ENCODE measurements around the gene CENPF. TPM values are rescaled to one million over a fixed set of nuclear protein-coding genes. Genes with fewer than 3 reads are reported as not detected.

The CENPF gene
- total and polyA plus RNA-seq, 2 of the 13 experiments (the other 11 are each of a cell fraction or from before 2014, with no cell fraction given) = 14.7 to 84.9 TPM

- Histone ChIP-seq H3K27me3 (ENCODE audit: control insufficient read depth in 1 of 2, insufficient read depth in 2 of 2, low read length in 2 of 2) (no peaks in the 10 kb centered on the region), H3K4me3 (replicated peaks in 1 of 3; ENCODE audit: insufficient read depth in 1 of 3, low read depth in 2 of 3, low read length in 3 of 3) (no peak overlapping the region), H3K36me3 (replicated peaks in 1 of 2; ENCODE audit: control insufficient read depth in 1 of 2, insufficient read depth in 2 of 2, low read length in 2 of 2) (peaks cover 26 to 87% of the 10 kb centered on the region in 2 experiments), H3K4me1 (ENCODE audit: insufficient read depth, low read length) (no peaks in the 10 kb centered on the region), H3K9ac (ENCODE audit: insufficient read depth, low read depth, low read length) (no peak overlapping the region), H4K20me1 (ENCODE audit: insufficient read depth, low read length) (no peaks in the 10 kb centered on the region), H3K4me2 (ENCODE audit: low read depth, low read length) (no peak overlapping the region), H3K79me2 (ENCODE audit: insufficient read depth, low read length) (no peaks in the 10 kb centered on the region), H3K9me3 (ENCODE audit: low read length) (no peaks in the 10 kb centered on the region), H2AFZ (ENCODE audit: low read length) (no peak overlapping the region), H3K27ac (ENCODE audit: extremely low read length, insufficient read depth, low read length) (no peak overlapping the region)
- FAIRE-seq (no peak), DNase-seq (ENCODE audit: low spot score) (no peak), ATAC-seq (no peak)
- 98% methylated on average over 2 of the region's 2 CpGs for WGBS (ENCODE audit: low lambda C conversion rate)
- ChIA-PET CTCF (ENCODE audit: low intra/inter-chr PET ratio, low total read pairs) (no interaction called here), POLR2A (no interaction called here)
- in situ Hi-C loops (cut with HindIII; ENCODE audit: extremely low pct_ligation_motif_present, low pct_unique_long_range_greater_than_20kb) = loop anchor here (10.0 kb wide), 1 partner anchor 868 kb away; no protein-coding TSS in a partner anchor
- no TSS peak for BruUV-seq (replicated peaks)
- intact Hi-C loops (cut with micrococcal nuclease; ENCODE audit: unreplicated experiment) = no loop called here
- TF ChIP-seq CEBPB (IDR thresholded peaks at IDR 0.05; ENCODE audit: borderline replicate concordance, low read depth, low read length) (peak; percentile 77), CREM (IDR thresholded peaks at IDR 0.05) (no peak), CREM (CRISPR knock-in tag; IDR thresholded peaks at IDR 0.05) (no peak)
Measured at GRCh38 chr1:214657299-214657698, 54.3 kb downstream of the CENPF start.

- DNase-seq (ENCODE audit: low spot score) = no peak
- H3K9ac ChIP-seq (ENCODE audit: insufficient read depth, low read depth, low read length) = no peak overlapping the region
- in situ Hi-C loops (cut with HindIII; ENCODE audit: extremely low pct_ligation_motif_present, low pct_unique_long_range_greater_than_20kb) = loop anchor here (10.0 kb wide), 1 partner anchor 867 kb away; no protein-coding TSS in a partner anchor
Measured at GRCh38 chr1:214658175-214658574, 55.2 kb downstream of the CENPF start.

More at GRCh38 chr1:214658175-214658574, 55.2 kb downstream of the CENPF start:
- TF ChIP-seq TCF7L2 (IDR thresholded peaks at IDR 0.05; ENCODE audit: low read depth, low read length) (no peak), ZBTB39 (CRISPR knock-in tag; IDR thresholded peaks at IDR 0.05) (no peak), FOXM1 (CRISPR knock-in tag; IDR thresholded peaks at IDR 0.05) (no peak), BHLHE40 (IDR thresholded peaks at IDR 0.05; ENCODE audit: low read length) (no peak), AGO2 (optimal IDR thresholded peaks at IDR 0.05; ENCODE audit: low read depth, low read length) (no peak), NCOA5 (CRISPR knock-in tag; IDR thresholded peaks at IDR 0.05) (no peak), ZNF510 (CRISPR knock-in tag; IDR thresholded peaks at IDR 0.05; ENCODE audit: low read depth) (no peak), ZNF160 (CRISPR knock-in tag; IDR thresholded peaks at IDR 0.05) (no peak), ZNF468 (CRISPR knock-in tag; IDR thresholded peaks at IDR 0.05) (no peak), ZNF670 (CRISPR knock-in tag; IDR thresholded peaks at IDR 0.05; ENCODE audit: borderline replicate concordance) (no peak), NPAS2 (CRISPR knock-in tag; IDR thresholded peaks at IDR 0.05; ENCODE audit: borderline replicate concordance) (no peak), ZNF33A (CRISPR knock-in tag; IDR thresholded peaks at IDR 0.05; ENCODE audit: borderline replicate concordance) (no peak), ZNF484 (CRISPR knock-in tag; IDR thresholded peaks at IDR 0.05; ENCODE audit: borderline replicate concordance, low read depth) (no peak)
- Histone ChIP-seq H4K20me1 (ENCODE audit: insufficient read depth, low read length) (no peaks in the 10 kb centered on the region), H3K27me3 (ENCODE audit: control insufficient read depth in 1 of 2, insufficient read depth in 2 of 2, low read length in 2 of 2) (no peaks in the 10 kb centered on the region), H3K27ac (ENCODE audit: extremely low read length, insufficient read depth, low read length) (no peak overlapping the region), H3K4me1 (ENCODE audit: insufficient read depth, low read length) (no peaks in the 10 kb centered on the region), H2AFZ (ENCODE audit: low read length) (no peak overlapping the region), H3K9me3 (ENCODE audit: low read length) (no peaks in the 10 kb centered on the region), H3K4me2 (ENCODE audit: low read depth, low read length) (no peak overlapping the region), H3K79me2 (ENCODE audit: insufficient read depth, low read length) (no peaks in the 10 kb centered on the region), H3K36me3 (replicated peaks in 1 of 2; ENCODE audit: control insufficient read depth in 1 of 2, insufficient read depth in 2 of 2, low read length in 2 of 2) (peaks cover 26 to 89% of the 10 kb centered on the region in 2 experiments), H3K4me3 (replicated peaks in 1 of 3; ENCODE audit: insufficient read depth in 1 of 3, low read depth in 2 of 3, low read length in 3 of 3) (no peak overlapping the region)
- intact Hi-C loops (cut with micrococcal nuclease; ENCODE audit: unreplicated experiment) = no loop called here
- 92% methylated on average over 1 of the region's 1 CpG for WGBS (ENCODE audit: low lambda C conversion rate)
- ChIA-PET POLR2A (no interaction called here), CTCF (ENCODE audit: low intra/inter-chr PET ratio, low total read pairs) (interaction anchor here (1.4 kb wide), 1 partner anchor 868 kb away, joined by 9 read pairs; no protein-coding TSS in a partner anchor)
- BruUV-seq (replicated peaks) = no TSS peak
- FAIRE-seq = no peak
- ATAC-seq = no peak
